ENCODE measurements around the gene HSPA9.

- TF ChIP-seq POLR2AphosphoS5 (IDR thresholded peaks at IDR 0.05; ENCODE audit: borderline replicate concordance, low read depth, low read length) (no peak), EZH2 (IDR thresholded peaks at IDR 0.05) (no peak)
These were observed 68.6 kb downstream of the HSPA9 start for GRCh38 chr5:138506370-138507306.

Measured in SK-N-MC (cell line).